Adipose tissue (tissue), 3 donors: Measurements from ENCODE around the gene SCFD1. TPM values are rescaled to one million over a fixed set of nuclear protein-coding genes. Genes with fewer than 3 reads are reported as not detected.
"Not testable (repeated sequence)": the region's sequence is repeated elsewhere in the genome, so short reads cannot be mapped to it uniquely, and the experiment has no call there.

Experiments
- H3K27ac ChIP-seq: one replicate; pipeline ENCODE4 v1.5.1; 2013; ENCODE audit warnings: low read depth, low read length
- WGBS, 3 donors: extraction: QIAGEN DNeasy Blood & Tissue Kit; methylation state at CpG; one replicate each; pipeline ENCODE4 v1.1.7; 2013; 5-methylcytosine and 5-hydroxymethylcytosine counted together
- polyA plus RNA-seq, 3 donors: library from polyadenylated mRNA; stranded (reverse); fragments of 200-250 nt; gene quantifications; one replicate each; pipeline ENCODE4 v1.2.3, GENCODE V29; 2013
- donor health status: healthy with polysubstance abuse.
- donor health status: Bipolar disorder and iron deficiency.
- donor health status: healthy.

Gene SCFD1
- polyA plus RNA-seq, 3 donors: 31.0 to 60.7 (median 33.9) TPM

DNA sequence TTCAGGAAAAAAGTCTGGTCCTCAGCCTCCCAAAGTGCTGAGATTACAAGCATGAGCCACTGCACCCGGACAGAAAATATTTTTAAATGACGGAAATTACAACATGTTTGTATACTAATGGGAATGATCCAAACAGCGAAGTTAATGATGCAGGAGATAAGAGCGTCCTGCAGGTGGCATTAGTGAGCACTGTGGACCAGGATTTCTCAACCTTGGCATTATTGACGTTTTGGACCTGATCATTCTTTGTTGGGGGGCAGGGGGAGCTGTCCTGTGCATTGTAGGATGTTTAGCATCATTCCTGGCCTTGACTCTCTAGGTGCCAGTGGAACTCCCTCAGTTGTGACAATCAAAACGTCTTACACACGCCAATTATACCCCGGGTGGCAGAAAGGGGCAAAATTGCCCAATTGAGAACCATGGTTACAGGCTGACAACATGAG lies 34.1 kb downstream of the SCFD1 start:
- 42 to 52% (median 52%) methylated on average over 8 of the region's 8 CpGs for WGBS, 3 donors
- no peak overlapping the region for H3K27ac ChIP-seq

DNA sequence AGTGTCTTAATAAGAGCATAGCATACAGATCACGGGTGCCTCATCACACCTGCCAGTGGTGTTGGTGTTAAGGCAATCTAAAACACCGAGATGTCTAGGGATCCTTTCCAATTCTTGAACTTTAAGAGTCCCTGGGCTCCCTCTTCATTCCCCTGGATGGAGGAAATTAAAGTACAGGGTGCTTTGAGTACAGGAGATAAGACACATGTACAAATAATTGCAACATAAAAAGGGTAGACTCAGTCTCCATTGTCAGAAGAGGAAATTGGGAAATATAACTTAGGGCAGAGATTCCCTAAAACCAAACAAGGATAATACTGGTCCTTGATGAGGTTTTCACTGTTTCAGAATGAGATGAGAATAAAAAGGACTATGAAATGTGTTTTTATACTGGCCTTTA lies 34.9 kb downstream of the SCFD1 start:
- 66 to 88% (median 87%) methylated on average over 2 of the region's 2 CpGs for WGBS, 3 donors
- no peak overlapping the region for H3K27ac ChIP-seq

DNA sequence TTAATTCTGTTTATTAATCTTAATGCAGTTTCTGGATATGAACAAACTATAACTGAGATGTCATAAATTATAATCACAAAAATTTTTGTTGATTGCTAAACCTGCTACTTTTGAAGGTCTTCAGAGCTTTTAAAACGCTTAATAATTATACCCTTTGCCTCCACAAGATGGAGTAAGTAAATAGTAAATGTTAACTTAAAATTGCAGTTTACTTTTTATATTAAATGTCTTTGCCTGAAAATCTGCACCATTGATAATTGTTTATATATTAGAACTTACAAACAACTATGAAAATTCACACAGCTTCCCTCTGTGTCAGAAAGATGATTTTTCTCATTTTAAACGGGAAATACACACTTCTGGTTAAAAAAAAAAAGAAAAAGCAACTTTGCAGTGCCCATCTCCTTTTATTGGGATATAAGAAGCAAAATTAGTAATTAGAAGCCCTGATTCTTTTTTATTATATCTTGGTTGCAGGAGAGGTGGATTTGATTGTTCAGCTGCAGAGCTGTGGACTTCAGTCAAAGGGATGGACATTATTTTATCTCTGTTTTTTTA lies 35.6 kb downstream of the SCFD1 start:
- no peak overlapping the region for H3K27ac ChIP-seq
- WGBS, 3 donors: 43 to 51% (median 48%) methylated on average over 2 of the region's 2 CpGs

DNA sequence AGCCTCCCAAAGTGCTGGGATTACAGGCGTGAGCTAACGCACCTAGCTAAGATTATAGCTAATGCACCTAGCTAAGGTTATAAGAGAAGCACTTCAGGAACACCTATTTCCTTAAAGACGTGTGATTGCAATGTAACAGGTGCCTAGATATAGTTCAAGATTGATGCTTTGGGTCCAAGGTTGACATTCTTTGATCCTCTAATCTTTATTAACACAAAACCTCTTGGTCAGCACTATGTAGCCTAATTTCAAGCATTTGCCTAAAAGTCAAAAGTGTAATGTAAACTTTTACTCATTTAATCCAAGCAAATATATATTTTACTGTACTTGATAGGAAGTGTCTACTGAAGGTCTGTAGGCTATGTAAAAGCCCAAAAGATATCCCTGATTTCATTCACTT lies 36.5 kb downstream of the SCFD1 start:
- 76 to 96% (median 93%) methylated on average over 3 of the region's 3 CpGs for WGBS, 3 donors

DNA sequence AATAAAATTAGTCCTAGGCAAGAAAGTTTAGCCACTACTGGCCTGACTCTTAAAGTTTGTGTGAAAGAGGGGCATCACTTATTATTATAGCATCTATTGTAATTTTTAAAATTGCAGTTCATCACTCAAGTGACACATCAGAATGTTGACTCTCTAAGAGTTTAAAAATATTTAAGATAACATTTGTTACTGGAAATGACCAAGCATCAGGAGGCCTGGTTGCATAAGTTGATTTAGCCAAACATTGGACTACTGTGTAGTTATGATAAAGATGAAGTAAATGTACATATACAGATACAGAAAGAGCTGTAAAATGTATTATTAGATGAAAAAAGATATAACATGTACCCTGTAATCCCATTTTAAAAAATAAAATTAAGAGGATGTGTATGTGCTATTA lies 47.5 kb downstream of the SCFD1 start:
- H3K27ac ChIP-seq: no peak overlapping the region

More for the DNA sequence above, 36.5 kb downstream of the SCFD1 start:
- H3K27ac ChIP-seq: no peak overlapping the region

DNA sequence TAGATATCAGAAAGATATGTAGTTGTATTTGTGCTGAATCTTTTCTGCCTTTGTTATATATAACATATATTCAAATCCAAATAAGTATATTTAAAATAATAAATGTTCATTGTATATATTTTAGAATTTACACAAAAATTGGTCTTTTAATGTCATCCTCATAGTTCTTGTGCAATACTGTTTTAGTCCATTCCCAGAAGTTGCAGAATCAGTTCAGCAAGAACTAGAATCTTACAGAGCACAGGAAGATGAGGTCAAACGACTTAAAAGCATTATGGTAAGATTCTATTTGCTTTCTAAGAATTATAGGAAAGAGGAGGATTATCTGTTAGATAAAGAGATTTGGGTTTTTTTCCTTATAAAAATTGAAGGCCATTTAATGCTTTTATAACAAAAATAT lies 51.0 kb downstream of the SCFD1 start:
- WGBS, 3 donors: 40 to 77% (median 58%) methylated on average over 1 of the region's 1 CpG
- H3K27ac ChIP-seq: no peak overlapping the region

DNA sequence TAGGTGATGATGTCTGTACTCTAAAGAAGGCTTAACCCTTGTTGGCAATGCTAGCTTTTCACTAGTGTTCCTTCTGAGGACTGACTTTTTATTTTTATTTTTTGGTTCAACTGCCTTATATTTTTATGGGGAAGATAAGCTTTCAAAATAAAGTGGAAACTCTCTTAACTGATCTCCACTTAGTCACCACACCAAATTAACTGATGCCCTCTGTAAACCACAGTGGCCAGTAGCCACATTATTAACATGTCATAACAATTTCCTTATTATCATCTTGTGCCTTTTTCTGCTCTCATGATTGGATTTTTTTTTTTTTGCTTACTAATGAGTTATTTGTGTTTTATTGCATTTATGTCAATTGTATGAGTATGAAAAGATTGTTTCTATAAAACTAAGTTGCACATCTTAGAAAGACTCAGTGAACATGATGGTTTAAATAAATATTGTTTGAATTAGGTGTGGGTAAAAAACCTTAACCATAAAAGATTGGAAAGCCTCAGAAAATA lies 56.9 kb downstream of the SCFD1 start:
- no peak overlapping the region for H3K27ac ChIP-seq

DNA sequence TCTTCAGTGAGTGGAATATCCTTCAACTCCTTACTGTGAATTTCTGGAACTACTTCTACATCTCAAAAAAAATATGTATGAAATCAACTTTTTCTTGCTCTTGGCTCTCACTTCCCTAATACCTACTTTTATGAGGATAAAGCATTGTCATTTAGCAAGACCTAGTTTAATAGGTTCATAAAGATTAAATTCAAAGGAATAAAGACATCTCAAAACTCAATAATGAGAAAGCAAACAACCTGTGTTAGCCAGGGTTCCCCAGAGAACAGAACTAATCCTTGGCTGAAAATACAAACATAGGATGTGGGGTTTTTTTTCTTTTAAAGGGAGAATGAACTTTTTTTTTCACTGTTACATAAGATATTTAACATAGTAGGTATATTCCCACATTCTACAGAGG lies 57.9 kb downstream of the SCFD1 start:
- H3K27ac ChIP-seq: no peak overlapping the region

DNA sequence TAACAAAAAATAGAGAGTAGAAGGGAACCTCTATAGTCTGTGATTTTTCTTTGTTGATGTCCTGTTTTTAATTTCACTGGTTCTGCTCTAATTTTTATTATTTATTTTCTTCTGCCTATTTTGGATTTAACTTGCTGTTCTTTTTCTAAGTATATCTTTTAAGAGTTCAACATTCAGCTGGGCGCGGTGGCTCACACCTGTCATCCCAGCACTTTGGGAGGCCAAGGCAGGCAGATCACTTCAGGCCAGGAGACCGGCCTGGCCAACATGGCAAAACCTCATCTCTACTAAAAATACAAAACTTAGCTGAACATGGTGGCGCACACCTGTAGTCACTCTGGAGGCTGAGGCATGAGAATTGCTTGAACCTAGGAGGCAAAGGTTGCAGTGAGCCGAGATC lies 58.7 kb downstream of the SCFD1 start:
- 98 to 99% (median 99%) methylated on average over 5 of the region's 5 CpGs for WGBS, 3 donors
- H3K27ac ChIP-seq: not testable (repeated sequence)

DNA sequence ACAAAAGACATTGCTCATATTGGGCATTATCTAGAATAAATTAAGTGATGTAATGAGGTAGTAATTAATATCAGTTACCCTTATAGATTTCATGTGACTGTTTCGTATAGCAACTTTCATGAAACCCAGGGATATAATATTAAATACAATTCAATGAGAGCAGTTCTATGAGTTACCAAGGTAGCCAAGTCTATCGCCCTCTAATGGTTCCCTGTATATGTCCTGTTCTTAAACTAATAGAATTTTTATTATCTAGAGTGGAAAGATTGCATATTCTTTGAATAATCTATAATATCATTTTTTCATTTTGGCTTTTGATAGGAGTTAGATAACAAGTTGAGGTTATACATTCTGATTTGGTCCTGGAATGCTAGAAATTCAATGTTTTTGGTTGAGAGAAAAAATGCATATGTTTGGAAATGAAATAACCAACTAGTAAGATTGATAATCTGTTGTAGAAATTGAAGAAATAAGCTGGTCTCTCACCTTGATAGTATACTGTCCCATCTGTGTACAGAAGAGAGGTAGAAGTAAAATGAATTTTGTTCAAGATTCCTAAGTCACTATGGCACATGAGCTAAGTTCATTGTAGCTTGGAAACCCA lies 59.7 kb downstream of the SCFD1 start:
- WGBS, 3 donors: 88 to 93% (median 90%) methylated on average over 2 of the region's 2 CpGs
- H3K27ac ChIP-seq: no peak overlapping the region

DNA sequence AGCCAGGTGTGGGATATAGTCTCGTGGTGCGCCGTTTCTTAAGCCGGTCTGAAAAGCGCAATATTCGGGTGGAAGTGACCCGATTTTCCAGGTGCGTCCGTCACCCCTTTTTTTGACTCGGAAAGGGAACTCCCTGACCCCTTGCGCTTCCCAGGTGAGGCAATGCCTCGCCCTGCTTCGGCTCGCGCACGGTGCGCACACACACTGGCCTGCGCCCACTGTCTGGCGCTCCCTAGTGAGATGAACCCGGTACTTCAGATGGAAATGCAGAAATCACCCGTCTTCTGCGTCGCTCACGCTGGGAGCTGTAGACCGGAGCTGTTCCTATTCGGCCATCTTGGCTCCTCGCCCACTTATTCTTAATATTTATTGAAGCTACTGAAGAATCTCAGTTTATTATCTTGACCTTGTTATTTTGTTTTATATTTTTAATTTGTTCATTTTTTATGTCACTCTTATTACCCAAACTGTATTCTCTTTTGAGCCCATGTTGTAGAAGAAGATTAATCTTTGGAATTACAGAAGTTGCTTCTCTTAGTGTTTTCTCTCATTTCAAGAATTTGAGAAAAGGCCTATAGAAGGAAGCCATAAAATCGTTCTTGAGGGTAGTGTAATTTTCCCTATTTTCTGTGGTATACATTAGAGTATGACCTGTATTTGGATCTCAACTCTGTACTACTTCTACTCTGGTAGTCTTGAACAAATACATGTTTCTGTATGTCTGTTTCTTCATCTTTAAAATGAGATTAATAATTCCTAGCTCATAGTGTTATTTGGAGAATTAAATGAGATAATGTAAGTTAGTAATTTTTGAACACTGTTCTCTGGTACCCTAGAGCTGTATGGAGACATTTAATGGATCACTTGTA lies 68.6 kb downstream of the SCFD1 start:
- H3K27ac ChIP-seq: not testable (repeated sequence)
- WGBS, 3 donors: 44 to 70% (median 45%) methylated on average over 15 to 20 of the region's 28 CpGs

DNA sequence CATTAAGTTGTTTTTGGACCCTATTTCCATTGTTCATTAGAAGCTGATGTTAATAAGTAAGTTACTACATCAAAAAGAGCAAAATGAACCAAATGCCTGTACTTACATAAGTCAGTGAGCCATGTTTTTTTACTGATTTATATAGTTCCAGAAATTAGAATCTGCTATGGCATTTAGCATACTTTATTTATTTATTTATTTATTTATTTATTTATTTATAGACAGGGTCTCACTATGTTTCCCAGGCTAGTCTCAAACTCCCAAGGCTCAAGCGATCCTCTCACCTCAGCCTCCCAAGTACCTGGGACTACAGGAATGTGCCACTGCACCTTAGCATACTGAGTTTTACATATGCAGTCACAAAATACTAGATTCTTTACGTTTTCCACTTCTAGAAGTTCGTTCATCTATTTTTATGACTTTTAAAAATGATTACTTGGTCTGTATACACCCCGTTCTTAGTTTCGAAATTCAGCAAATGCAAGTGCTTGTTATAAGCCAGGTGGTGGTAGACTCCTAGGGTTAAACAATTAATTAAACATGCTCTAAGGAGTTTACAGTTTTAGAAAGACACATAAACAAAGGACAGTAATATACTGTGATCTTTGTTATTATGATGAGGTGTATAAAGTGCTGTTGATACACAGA lies 69.8 kb downstream of the SCFD1 start:
- no peak overlapping the region for H3K27ac ChIP-seq
- 93 to 97% (median 94%) methylated on average over 5 of the region's 5 CpGs for WGBS, 3 donors

DNA sequence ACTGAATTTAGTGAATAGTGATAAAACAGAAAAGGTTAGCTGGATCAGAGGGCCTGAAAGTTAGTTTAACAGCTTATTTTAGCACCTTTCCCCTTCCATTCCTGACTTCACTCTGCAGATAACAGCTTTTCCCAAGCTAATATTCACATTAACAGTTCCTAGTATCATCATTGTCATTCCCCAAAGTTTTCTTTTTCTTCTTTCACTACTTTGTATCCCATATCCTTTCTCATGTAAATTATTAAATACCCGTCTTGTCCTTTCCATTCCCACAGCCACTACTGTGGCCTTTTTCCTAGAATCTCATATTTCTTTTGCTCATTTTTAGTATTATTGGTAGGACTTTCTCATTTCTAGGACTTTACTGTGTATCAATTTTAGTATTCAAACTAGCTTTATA lies 70.5 kb downstream of the SCFD1 start:
- H3K27ac ChIP-seq: no peak overlapping the region
- WGBS, 3 donors: 91 to 95% (median 94%) methylated on average over 1 of the region's 1 CpG

DNA sequence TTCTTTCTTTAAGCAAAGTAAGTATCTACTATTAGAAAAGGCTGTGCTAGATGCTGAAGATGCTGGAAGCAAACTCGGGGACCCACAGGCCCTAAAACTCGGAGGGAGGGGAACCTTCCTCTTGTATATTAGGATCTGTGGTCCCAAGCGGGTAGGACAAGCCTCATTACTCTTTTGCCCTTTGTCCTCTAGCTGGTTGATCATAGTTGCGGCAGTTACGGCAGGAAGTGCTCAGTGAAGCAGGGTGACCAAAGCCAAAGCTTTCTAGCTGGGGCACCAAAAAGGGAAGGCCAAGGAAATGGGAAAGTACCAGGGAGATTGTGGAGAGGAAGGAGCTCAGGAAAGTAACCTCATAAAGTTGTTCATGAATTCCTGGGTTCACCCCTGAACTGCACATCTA lies 76.3 kb downstream of the SCFD1 start:
- 89 to 95% (median 91%) methylated on average over 5 of the region's 5 CpGs for WGBS, 3 donors
- H3K27ac ChIP-seq: no peak overlapping the region

DNA sequence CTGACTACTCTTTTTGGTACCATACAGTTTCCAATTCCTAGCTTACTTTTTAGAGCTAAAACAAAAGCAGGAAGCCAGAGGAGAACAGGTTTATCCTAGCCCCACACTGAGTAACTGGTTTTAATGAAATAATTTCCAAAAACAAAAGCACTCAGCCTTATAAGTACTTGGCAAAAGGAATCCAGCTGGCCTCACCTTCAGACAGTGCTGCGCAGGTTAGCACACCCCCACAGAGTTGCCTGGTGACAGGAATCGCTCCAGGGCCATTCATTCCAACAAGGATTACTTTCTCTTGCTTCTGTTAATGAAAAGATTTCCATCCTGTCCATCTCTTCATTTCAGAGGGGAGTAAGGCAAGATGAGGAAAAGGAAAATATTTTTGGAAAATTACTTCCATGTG lies 84.6 kb downstream of the SCFD1 start:
- 84 to 98% (median 97%) methylated on average over 2 of the region's 2 CpGs for WGBS, 3 donors
- H3K27ac ChIP-seq: no peak overlapping the region

DNA sequence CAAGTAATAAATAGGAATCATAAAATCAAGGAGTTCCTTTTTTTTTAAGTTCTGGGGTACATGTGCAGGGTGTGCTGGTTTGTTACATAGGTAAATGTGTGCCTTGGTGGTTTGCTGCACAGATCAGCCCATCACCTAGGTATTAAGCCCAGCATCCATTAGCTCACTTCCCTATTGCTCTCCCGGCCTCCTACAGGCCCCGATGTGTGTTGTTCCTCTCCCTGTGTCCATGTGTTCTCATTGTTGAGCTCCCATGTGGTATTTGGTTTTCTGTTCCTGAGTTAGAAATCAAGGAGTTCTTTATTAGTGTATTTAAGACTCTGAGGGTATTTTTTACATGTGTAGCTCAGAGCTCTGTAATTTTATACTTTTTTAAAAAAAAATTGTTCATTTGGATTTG lies 86.0 kb downstream of the SCFD1 start:
- 76 to 86% (median 85%) methylated on average over 2 of the region's 2 CpGs for WGBS, 3 donors

DNA sequence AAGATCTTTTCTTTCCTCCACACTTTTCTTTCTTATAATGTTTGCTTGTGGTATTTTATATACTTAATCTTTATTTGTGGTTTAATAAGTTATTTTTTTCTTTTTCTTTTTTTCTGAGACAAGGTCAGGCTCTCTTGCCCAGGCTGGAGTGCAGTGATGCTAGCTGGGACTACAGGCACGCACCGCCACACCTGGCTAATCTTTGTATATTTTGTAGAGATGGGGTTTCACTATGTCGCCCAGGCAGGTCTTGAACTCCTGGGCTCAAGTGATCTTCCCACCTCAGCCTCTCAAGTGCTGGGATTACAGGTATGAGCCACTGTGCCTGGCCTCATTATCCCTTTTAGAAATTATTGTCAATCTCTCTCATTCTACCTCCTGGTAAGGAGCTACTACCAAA lies 87.1 kb downstream of the SCFD1 start:
- no peak overlapping the region for H3K27ac ChIP-seq
- WGBS, 3 donors: 97 to 98% (median 97%) methylated on average over 3 of the region's 3 CpGs

More for the DNA sequence above, 86.0 kb downstream of the SCFD1 start:
- no peak overlapping the region for H3K27ac ChIP-seq

DNA sequence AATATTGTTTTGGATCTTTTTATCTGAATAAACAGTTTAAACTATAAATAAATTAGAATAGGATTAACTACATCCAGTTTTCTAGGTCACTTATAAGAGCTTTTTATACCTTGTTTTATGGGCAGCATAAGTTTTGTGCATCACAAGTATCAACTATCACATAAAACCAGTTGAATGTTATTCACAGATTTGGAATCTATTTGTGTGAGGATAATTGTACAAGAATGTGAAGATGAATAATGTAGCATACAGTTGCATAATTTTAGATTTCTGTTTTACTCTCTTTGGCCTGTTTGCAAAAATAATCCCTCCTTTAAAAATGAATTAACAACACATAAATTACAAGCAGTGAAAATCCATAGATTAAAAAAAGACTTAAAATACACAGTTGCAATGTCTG lies 88.8 kb downstream of the SCFD1 start:
- no peak overlapping the region for H3K27ac ChIP-seq

DNA sequence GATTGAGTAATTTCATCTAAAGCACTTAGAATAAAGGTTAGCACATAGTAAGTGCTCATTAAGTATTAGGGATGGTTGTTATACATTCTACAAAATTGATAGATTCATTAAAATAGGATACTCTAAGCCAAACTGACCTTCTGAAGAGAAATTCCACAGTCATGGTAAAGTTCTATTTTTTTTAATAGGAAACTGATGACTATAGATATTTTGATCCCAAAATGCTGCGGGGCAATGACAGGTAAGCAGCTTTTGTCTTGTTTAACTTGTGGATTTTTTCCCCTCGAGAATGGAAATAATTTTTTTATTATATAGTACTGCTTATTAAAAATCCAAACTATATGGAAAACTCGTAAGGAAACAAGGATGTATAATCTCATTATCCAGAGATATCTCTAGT lies 97.0 kb downstream of the SCFD1 start:
- H3K27ac ChIP-seq: no peak overlapping the region
- 98 to 100% (median 98%) methylated on average over 3 of the region's 3 CpGs for WGBS, 3 donors
